Activated effector memory CD4-positive, alpha-beta T cell treated with Interleukin-2 at 50 U/mL for 16 hours (primary cell): ENCODE results near the gene NR6A1.

ENCODE experiments used
- DNase-seq: peaks from one replicate; pipeline ENCODE4 v3.0.0-alpha.2; 2020

The NR6A1 gene

DNA sequence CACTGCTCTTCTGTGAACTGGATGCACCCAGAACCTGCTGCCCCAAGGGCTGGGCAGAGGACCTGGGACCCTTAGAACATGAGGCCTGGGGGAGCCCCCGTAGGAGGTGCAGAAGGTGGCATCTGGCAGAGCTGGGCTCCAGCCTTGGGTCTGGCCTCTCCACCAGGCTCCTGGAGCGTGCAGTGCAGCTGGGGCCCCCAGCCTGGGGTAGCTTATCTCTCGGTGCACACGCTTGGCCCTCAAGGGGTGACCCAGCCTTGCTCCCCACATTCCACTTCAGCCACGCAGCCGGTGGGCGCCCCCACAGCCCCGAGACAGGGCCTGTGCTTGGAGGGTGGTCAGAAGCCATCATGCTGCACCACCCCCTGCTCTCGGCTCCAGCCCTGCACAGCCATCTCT lies 258.3 kb downstream of the NR6A1 start:
- no peak for DNase-seq

DNA sequence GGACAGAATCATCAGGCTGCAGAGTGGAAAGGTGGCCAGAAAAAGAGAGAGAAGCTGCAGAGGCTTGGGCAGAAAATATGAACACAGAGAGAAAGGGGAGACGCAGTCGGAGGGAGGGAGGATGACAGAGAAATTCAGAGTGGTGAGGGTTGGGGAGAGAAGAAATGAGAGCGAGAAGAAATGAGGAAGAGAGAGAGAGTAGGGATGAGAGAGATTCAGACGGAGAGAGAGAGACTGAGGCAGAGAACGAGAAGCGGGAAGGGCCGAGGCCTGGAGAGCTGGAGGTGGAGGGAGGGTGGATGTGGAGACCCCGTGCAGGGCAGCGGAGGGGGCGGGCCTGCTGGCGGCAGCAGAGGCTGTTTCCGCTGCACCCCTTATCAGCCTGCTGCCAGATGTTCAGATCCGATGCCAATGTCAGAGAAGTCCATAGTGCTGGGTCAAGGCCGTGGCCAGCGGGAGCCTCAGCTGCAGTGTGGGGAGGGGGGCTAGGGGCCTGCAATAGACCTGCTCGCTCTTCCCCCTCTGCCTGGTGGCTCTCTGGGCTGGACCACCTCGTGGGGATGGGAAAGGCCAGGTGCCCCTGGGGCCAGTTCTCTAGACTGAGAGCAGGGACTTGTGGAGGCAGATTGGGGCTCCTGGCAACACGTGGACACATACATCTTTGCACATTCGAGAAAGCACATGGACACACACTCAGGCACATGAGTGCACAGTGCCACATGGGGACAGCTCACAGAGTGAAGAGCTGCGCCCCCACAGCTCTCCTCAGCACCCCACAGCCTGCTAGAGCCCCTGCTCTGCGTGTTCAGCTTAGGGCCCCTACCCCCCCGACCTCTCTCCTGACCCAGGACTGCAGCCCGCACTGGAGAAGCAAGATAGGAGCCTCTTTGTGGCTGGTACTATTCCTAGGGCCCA lies 259.0 kb downstream of the NR6A1 start:
- DNase-seq: no peak

DNA sequence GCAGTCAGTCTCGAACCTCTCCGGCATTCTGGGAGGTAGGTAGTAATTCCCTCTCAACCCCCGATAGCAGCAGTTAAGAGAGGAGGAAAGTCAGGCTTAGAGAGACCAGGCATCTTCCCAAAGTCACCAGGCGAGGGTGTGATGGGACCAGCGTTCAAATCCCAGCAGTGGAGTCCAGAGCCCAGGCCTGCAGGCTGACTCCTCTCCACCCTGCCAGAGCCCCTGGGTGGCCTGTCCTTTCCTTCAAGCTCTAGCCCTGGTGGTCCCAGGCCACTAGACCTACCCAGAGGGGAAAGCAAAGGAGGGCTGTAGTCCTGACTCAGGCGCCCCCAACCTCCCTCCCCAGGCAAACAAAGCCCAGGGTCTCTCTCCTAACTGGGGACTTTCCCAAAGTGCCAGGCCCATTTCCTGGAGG lies 259.7 kb downstream of the NR6A1 start:
- DNase-seq: no peak

DNA sequence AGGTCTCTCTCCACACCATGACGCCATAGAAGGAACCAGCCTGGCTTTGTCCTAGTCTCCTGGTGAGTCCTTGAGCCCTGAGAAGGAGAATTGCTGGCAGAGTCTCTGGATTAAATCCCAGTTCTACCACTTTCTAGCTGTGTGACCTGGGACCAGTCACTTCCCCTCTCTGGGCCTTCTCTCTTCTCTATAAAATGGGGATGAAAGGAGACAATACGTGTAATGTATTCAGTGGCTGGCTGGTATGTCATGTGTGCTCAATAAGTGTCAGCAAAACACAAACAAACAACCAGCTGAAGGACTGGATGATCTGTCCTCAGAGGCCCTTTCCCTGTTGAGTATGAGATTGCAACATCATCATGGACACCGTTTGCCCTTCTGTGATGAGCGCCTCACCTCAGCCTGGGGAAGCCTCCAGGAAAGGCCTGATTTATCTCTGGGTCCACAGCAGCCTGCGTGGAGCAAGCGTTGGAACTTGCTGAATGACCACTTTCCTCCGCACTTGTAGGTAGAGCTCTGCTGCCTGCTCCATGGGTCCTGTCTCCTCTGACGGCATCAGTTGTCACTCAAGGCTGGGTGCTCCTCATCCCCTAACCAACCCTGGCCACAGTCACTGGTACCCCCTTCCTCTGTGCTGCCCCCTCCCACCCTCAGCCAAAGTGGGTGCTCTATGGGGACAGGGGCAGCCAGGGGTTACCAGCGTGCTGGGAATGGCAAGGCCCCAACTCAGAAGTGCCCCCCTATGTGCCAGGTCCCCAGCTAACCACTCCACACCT lies 260.3 kb downstream of the NR6A1 start:
- DNase-seq: no peak

- no peak for DNase-seq
Measured at GRCh38 chr9:124507880-124508423, 263.2 kb downstream of the NR6A1 start.

GRCh38 chr9:124506931-124507879 lies 263.9 kb downstream of the NR6A1 start, which contains the start of gene NR5A1:
Gene NR5A1, minus strand, starts transcription at chr9:124507399. Its CDS starts 4,004 bp downstream, at chr9:124503395.
- no peak for DNase-seq

- no peak for DNase-seq
Measured at GRCh38 chr9:124506433-124506832, 264.7 kb downstream of the NR6A1 start.

GRCh38 chr9:124505901-124506346 lies 265.2 kb downstream of the NR6A1 start:
- no peak for DNase-seq

DNA sequence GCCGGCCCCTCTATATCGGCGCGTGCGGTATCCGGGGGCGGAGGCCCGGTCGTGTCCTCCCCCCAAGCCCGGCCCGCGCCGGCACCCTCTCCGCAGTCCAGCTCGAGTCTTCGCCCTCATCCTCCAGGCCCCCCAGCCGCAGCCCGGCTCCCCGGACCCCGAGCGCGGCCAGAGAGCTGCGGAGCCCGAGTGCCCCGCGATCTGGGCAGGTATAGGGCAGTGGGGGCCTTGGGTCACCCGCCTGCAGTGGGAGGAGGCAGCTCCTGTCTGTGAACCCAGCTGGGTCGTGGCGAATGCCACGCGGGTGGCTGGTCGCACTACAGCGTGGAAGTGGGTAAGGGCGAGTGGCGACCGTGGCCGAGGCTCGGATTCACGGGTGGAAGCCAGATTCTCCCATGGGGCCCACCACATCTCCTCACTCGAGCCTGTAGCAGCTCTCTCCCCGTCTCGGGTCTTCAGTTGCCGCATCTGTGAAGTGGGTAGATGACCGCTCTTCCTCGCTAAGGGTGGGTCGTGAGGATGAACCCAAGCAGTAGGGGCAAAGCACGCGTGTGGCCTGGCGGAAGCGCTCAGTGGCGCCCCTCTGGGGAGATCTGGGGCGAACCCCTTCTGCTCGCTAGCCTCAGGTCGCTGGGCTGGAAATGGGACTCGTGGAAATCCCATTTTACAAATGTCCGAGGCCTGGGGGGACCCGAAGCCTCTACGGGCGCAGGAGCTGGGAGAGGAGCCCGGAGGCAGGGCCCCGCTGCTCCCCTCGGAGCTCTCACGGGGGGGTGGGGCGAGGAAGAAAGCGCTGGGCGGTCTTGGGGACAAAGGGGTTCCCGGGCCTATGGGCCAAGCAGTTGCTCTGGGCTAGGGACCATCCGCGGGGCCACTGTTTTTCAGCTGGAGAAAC lies 265.9 kb downstream of the NR6A1 start:
- no peak for DNase-seq

DNA sequence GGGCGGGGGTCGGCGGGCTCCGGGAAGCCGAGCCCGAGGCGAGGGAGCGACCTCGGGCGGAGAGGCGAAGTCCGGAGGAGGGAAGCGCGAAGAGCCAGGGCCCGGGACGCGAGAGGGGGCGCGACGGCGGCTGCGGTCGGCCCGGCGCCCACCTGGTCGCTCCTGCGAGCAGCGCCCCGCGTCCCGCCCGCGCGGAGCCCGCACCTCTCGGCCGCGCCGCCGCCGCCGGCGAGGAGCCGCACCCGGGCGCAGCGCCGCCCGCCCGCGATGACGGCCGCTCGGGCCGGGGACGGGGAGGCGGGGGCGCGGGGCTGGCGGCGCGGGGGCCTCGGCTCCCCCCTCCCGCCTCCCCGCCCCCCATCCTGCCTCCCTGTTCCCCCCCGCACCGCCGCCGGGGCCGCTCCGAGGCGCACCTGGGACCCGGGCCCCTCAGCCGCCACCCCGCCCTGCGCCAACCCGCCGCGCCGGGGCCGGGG lies 266.5 kb downstream of the NR6A1 start:
- no peak for DNase-seq

- no peak for DNase-seq
Measured at GRCh38 chr9:124503713-124504529, 267.2 kb downstream of the NR6A1 start.

DNA sequence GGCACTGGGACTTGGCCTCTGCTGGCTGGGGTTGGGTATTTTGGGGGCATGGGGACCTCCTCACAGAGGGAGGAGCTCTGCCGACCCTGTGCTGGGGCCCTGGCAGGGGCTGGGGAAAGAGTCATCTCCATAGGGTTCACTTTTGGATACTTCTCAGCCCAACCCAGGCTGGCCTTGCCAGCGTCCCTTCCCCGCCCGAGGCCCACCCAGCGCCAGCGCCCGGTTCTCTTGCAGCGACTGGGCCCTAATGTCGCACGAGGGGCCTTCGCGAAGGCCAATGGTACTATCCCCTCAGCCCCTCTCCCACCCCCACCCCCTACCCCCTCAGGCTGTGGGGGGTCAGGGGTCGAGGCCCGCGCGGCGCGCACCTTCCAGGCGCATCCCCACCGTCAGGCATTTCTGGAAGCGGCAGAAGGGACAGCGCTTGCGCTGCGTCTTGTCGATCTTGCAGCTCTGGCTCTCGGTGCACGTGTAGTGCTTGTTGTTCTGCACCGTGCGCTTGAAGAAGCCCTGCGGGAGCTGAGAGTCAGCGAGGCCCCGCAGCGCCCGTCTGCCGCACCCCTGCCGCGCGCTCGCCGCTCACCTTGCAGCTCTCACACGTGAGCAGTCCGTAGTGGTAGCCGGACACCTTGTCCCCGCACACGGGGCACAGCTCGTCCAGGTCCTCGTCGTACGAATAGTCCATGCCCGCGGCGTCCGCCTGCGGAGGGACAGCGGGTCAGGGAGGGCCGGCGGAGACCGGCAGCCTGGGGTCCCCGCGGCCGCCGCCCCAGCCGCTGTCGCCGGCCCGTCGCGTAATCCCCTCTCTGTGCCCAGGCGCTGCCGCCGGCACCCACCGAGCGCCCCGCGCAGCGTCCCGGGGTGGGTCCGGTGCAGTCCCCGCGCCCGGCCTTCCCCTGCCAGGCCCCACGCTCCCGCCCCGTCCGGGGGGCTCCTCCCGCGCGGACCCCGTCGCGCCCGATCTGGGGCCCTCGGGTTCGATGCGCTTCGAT lies 268.1 kb downstream of the NR6A1 start:
- DNase-seq: no peak

DNA sequence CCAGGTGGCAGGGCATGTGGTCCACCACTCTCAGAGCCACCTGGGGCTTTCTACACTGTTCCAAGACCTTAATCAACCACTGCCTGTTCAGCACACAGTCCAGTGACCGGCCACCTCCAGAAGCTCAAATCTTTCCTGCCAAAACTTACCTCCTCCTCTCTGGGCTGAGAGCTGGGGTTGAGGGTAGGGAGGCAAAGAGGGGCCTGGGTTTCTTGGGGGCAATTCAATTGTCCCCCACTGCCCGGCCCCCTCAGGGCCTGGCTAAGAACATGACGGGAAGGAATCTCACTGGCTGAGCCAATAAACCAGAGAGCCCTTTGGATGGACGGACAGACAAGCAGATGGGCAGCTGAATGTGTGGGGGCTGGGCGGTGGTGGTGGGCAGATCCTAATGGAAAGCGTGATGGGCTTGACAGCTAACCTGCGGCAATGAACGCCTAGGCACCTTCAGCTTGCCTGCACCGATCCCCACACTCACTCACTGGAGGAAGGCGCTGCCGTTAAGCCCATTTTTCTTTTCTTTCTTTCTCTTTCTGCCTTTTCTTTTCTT lies 269.3 kb downstream of the NR6A1 start:
- DNase-seq: no peak

DNA sequence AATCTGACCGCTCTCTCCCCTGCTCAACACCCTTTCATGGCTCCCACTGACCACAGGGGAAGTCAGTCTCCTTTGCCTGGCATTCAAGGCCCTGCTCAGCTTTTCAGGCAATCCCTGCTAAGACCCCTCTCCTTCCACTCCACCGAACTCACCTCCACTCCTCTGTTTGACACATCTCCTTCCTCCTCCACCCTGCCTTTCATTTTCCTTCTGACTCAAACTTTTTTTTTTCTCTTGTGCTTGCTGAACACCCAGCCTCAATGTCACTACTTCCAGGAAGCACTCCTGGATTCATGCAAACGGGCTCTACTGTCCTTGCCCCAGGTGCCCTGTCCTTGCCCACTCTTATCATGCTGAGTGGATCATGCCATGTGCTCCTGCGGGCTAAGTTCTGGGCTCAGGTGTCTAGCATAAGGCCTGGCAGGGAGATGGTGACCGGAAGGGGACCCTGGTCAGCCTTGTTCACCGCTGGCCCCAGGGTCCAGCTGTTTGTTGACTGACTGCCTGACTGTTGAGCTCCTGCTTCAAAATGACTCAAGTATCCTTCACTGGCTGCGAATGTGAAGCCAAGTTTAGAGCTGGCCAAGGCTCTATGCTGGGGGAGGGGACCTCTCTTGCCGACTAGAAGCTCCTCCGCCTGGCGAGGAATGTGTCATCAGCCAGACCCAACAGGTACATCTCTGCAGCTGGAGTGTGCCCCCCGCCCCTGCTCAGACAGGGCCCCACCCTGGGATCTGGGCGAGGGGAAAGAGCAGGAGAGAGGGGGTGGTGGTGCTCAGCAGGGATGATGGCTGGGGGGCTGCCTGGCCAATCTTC lies 270.1 kb downstream of the NR6A1 start:
- no peak for DNase-seq

DNA sequence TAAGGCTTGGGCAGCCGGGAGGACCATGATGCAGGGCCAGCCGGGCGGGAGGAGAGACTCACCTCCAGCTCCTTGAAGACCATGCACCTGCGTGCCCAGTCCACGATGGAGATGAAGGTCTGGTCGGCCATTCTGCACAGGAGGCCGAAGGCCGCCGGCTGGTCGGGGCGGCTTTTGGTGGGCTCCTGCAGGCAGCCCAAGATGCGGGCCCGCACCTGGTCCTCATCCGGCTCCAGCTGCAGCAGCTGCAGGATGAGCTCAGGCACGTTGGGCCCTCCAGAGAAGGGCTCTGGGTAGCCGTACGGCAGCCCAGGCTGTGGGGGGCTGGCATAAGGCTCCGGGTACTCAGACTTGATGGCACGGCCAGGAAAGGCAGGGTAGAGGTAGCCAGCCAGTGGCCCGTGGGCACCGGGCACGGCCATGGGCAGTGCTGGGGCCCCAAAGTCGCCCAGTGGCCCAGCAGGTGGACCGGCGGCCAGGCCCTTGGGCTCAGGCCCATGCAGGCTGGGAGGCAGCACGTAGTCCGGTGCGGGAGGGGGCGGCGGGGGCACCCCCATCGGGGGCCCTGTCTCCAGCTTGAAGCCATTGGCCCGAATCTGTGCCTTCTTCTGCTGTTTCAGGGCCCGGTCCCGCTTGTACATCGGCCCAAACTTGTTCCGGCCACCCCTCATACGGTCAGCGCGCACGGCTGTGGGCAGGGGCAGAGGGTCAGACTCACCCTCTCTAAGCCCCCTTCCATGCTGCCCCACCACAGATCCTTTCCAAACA lies 270.9 kb downstream of the NR6A1 start:
- DNase-seq: no peak

DNA sequence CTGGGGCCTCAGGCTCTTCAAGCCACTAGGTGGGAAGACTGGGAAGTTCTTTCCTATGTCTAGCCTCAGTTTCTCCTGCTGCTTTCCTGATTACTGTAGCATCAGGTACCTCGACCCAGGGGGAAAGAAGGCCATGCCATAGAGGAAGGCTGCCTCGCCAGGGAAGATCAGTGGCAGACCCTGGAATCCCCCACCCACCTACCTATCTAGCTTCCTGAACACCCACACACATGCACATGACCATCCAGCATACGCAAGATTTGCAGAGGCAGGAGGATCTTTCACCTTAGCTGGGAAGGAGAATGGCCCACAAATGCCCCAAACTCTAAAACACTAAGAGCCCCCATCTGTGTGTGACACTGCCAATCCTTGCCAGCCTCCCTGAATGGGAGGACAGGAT lies 271.9 kb downstream of the NR6A1 start:
- no peak for DNase-seq
